Measurements from ENCODE around the gene SELENON. TPM values are rescaled to one million over a fixed set of nuclear protein-coding genes. Genes with fewer than 3 reads are reported as not detected.

SELENON gene
- total and polyA plus RNA-seq, 2 of the 4 experiments (the other 2 are of a cell fraction) = 9.1 to 114 TPM

GRCh38 chr1:25785333-25786067, 14.5 kb upstream of the SELENON start:
- in situ Hi-C loops (cut with MboI; ENCODE audit: low sequenced_read_pairs) = no loop called here

More at GRCh38 chr1:25785333-25786067, 14.5 kb upstream of the SELENON start:
- intact Hi-C loops (cut with micrococcal nuclease) (no loop called here), dilution Hi-C loops (cut with HindIII; ENCODE audit: low sequenced_read_pairs, unreplicated experiment) (no loop called here)
- TF ChIP-seq CTCF (conservative IDR thresholded peaks at IDR 0.05; ENCODE audit: low read depth, low read length) (no peak), CEBPB (IDR thresholded peaks at IDR 0.05; ENCODE audit: low read depth, low read length) (no peak), RAD21 (IDR thresholded peaks at IDR 0.05; ENCODE audit: low read length) (no peak), RFX5 (IDR thresholded peaks at IDR 0.05; ENCODE audit: low read depth, low read length) (no peak), RCOR1 (IDR thresholded peaks at IDR 0.05; ENCODE audit: insufficient replicate concordance, low read length) (no peak), BHLHE40 (IDR thresholded peaks at IDR 0.05; ENCODE audit: low read depth, low read length) (no peak), SMC3 (IDR thresholded peaks at IDR 0.05; ENCODE audit: low read depth, low read length) (no peak), MXI1 (IDR thresholded peaks at IDR 0.05; ENCODE audit: borderline replicate concordance, low read depth, low read length) (no peak), MAFK (IDR thresholded peaks at IDR 0.05; ENCODE audit: low read depth, low read length) (no peak), POLR2A (IDR thresholded peaks at IDR 0.05; ENCODE audit: low read depth, low read length) (no peak), FOS (IDR thresholded peaks at IDR 0.05; ENCODE audit: low read depth, low read length) (no peak)
- TF ChIP-seq, protein P1, sequence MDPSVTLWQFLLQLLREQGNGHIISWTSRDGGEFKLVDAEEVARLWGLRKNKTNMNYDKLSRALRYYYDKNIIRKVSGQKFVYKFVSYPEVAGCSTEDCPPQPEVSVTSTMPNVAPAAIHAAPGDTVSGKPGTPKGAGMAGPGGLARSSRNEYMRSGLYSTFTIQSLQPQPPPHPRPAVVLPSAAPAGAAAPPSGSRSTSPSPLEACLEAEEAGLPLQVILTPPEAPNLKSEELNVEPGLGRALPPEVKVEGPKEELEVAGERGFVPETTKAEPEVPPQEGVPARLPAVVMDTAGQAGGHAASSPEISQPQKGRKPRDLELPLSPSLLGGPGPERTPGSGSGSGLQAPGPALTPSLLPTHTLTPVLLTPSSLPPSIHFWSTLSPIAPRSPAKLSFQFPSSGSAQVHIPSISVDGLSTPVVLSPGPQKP (IDR thresholded peaks at IDR 0.05; ENCODE audit: borderline replicate concordance, low read depth, low read length) = no peak
- TF ChIP-seq, protein P2, sequence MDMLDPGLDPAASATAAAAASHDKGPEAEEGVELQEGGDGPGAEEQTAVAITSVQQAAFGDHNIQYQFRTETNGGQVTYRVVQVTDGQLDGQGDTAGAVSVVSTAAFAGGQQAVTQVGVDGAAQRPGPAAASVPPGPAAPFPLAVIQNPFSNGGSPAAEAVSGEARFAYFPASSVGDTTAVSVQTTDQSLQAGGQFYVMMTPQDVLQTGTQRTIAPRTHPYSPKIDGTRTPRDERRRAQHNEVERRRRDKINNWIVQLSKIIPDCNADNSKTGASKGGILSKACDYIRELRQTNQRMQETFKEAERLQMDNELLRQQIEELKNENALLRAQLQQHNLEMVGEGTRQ (IDR thresholded peaks at IDR 0.05; ENCODE audit: low read depth, low read length) = no peak
- Histone ChIP-seq H3K9ac (ENCODE audit: low read depth, low read length) (no peak overlapping the region), H3K9me1 (ENCODE audit: insufficient read depth, low read length) (peaks cover 10% of the 10 kb centered on the region), H3K56ac (ENCODE audit: extremely low read depth, insufficient read depth, low read length) (no peak overlapping the region), H2BK20ac (ENCODE audit: low read depth, low read length) (no peak overlapping the region; the same call in 1 of the 2 replicates), H3K27me3 (ENCODE audit: control insufficient read depth, insufficient read depth, low read length) (no peaks in the 10 kb centered on the region), H3K79me1 (ENCODE audit: low read depth in 1 of 2, low read length in 2 of 2) (no peaks in the 10 kb centered on the region), H2BK5ac (ENCODE audit: low read depth, low read length, poor library complexity, severe bottlenecking) (no peak overlapping the region), H2AK5ac (ENCODE audit: low read depth, low read length) (no peak overlapping the region), H3K9me3 (ENCODE audit: control insufficient read depth, insufficient read depth, low read length) (no peaks in the 10 kb centered on the region), H2BK120ac (ENCODE audit: low read depth, low read length) (no peak overlapping the region), H3K18ac (ENCODE audit: low read depth, low read length) (no peak overlapping the region), H3K4ac (ENCODE audit: low read depth, low read length) (no peak overlapping the region), H4K91ac (ENCODE audit: insufficient read depth, low read depth, low read length) (no peak overlapping the region), H2BK15ac (ENCODE audit: low read depth, low read length) (no peak overlapping the region), H3K14ac (replicated peaks; ENCODE audit: low read depth, low read length) (no peak overlapping the region), H2AK9ac (replicated peaks; ENCODE audit: low read depth, low read length, poor library complexity) (no peak overlapping the region), H2AFZ (replicated peaks; ENCODE audit: low read length, poor library complexity) (no peak overlapping the region), H3K4me2 (ENCODE audit: low read depth, low read length) (no peak overlapping the region), H3K23ac (ENCODE audit: low read depth, low read length) (no peak overlapping the region), H3K27ac (ENCODE audit: insufficient read depth, low read length) (no peak overlapping the region), H4K8ac (ENCODE audit: low read depth in 2 of 2, low read length in 2 of 2) (no peak overlapping the region), H3K4me1 (ENCODE audit: control insufficient read depth, insufficient read depth, low read length) (peaks cover 15% of the 10 kb centered on the region), H4K5ac (ENCODE audit: low read depth, low read length) (no peak overlapping the region), H4K20me1 (ENCODE audit: insufficient read depth, low read length) (no peaks in the 10 kb centered on the region; the same call in 1 of the 2 replicates), H3K4me3 (ENCODE audit: insufficient read depth, low read depth, low read length) (no peak overlapping the region), H3K36me3 (ENCODE audit: control insufficient read depth, insufficient read depth, low read length) (peaks cover 19% of the 10 kb centered on the region; the same call in 1 of the 2 replicates)
- DNase-seq (no peak), ATAC-seq (ENCODE audit: low read depth) (no peak)
- no TSS peak for BruUV-seq (replicated peaks)
- CTCF ChIA-PET = no interaction called here
- POLR2A ChIA-PET (ENCODE audit: unreplicated experiment) = no interaction called here
- WGBS, 2 experiments (ENCODE audit: extremely low coverage in 2 of 2, insufficient read length in 1 of 2) = no CpG with 5 or more reads among the region's 10 CpGs
